Daoy (cell line): ENCODE data around the gene ZBTB1. TPM values are rescaled to one million over a fixed set of nuclear protein-coding genes. Genes with fewer than 3 reads are reported as not detected.
A peak's percentile ranks its signal among the peaks of the same experiment; 100 is the strongest.
"Not testable (repeated sequence)": the region's sequence is repeated elsewhere in the genome, so short reads cannot be mapped to it uniquely, and the experiment has no call there.

Experiments used
- DNase-seq: peaks from one replicate; pipeline ENCODE4 v3.0.0-alpha.2; 2015; ENCODE audit warnings: low read depth
- total RNA-seq: library from RNA; depleted of rRNA; stranded (reverse); fragments of >200 nt; shearing (Covaris generic); gene quantifications from 2 replicates; pipeline ENCODE4 v1.2.3, GENCODE V29; 2014

ZBTB1 gene
- total RNA-seq, 1 experiment from 2014 or later = 47.0 TPM

DNA sequence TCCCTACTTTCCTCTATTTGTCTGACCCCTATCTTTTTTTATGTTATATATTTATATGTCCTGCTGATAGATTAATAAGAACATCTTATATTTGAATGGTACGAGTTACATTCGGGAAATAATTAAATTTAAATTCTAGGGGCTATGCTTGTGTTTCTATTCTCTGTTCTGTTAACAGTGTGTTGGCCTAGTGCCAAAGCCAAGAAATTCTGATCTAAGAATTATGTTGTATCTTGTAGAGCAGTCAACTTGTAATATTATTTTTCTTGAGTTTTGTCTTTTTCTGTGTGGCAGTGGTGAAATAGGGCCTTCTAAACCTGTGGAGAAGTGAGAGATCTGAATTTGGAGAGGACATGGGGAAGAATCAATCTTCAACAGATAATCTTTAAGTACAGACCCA is 27.0 kb downstream of the ZBTB1 start:
- no peak for DNase-seq

DNA sequence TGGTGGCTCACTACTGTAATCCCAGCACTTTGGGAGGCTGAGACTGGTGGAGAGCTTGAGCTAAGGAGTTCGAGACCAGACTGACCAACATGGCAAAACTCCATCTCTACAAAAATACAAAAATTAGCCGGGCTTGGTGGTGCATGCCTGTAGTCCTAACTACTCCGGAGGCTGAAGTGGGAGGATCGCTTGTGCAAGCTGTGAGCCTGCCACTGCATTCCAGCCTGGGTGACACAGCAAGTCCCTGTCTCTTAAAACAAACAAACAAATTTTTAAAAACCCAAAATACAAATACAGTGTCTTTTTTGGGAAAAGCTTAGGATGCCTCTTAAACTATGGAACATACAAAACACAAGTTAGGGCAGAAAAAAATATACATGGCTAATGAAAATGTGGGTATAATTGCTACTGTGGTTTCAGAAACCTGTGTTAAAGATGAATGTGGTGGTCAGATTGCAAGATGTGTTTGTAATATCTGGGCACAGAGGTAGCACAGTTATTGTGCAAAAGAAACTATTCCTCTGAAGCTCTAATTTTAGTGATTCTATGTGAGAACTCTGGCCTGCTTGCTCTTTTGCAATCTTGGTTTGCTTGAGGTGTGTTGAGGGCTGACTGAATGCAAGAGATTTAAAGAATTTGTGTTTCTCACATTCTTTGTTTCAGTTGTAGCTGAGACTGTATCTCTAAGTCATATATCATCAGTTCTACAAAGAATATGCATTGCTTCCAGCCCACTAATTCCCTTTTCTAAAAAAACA is 32.1 kb downstream of the ZBTB1 start:
- no peak for DNase-seq

DNA sequence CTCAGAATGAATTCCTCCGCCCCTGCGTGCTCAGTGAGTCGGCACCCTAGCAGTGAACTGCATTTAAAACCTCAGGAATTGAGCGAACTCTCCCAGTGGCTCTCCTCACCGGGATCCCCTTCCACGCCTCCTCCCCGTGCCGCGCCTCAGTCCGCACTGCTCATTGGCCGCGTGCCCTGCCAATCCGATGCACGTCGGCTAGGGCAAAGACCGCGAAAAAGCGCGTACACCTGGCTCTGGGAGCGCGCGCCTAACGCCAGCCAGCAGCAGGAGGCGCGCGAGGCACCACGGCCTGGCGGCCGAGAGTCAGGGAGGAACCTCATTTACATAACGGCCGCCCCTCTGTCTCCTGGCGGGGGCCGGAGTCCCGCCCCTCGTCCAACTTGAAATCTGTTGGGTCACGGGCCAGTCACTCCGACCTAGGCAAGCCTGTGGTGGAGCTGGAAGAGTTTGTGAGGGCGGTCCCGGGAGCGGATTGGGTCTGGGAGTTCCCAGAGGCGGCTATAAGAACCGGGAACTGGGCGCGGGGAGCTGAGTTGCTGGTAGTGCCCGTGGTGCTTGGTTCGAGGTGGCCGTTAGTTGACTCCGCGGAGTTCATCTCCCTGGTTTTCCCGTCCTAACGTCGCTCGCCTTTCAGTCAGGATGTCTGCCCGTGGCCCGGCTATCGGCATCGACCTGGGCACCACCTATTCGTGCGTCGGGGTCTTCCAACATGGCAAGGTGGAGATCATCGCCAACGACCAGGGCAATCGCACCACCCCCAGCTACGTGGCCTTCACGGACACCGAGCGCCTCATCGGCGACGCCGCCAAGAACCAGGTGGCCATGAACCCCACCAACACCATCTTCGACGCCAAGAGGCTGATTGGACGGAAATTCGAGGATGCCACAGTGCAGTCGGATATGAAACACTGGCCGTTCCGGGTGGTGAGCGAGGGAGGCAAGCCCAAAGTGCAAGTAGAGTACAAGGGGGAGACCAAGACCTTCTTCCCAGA is 35.9 kb downstream of the ZBTB1 start, which contains the start of gene HSPA2:
Gene HSPA2, plus strand, starts transcription at position 534 of the 995 bp plus-strand sequence. Its CDS starts 109 bp downstream, at position 643.
- DNase-seq = peak; percentile 100

DNA sequence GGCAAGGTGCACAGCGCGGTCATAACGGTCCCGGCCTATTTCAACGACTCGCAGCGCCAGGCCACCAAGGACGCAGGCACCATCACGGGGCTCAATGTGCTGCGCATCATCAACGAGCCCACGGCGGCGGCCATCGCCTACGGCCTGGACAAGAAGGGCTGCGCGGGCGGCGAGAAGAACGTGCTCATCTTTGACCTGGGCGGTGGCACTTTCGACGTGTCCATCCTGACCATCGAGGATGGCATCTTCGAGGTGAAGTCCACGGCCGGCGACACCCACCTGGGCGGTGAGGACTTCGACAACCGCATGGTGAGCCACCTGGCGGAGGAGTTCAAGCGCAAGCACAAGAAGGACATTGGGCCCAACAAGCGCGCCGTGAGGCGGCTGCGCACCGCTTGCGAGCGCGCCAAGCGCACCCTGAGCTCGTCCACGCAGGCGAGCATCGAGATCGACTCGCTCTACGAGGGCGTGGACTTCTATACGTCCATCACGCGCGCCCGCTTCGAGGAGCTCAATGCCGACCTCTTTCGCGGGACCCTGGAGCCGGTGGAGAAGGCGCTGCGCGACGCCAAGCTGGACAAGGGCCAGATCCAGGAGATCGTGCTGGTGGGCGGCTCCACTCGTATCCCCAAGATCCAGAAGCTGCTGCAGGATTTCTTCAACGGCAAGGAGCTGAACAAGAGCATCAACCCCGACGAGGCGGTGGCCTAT is 36.8 kb downstream of the ZBTB1 start:
- no peak for DNase-seq

DNA sequence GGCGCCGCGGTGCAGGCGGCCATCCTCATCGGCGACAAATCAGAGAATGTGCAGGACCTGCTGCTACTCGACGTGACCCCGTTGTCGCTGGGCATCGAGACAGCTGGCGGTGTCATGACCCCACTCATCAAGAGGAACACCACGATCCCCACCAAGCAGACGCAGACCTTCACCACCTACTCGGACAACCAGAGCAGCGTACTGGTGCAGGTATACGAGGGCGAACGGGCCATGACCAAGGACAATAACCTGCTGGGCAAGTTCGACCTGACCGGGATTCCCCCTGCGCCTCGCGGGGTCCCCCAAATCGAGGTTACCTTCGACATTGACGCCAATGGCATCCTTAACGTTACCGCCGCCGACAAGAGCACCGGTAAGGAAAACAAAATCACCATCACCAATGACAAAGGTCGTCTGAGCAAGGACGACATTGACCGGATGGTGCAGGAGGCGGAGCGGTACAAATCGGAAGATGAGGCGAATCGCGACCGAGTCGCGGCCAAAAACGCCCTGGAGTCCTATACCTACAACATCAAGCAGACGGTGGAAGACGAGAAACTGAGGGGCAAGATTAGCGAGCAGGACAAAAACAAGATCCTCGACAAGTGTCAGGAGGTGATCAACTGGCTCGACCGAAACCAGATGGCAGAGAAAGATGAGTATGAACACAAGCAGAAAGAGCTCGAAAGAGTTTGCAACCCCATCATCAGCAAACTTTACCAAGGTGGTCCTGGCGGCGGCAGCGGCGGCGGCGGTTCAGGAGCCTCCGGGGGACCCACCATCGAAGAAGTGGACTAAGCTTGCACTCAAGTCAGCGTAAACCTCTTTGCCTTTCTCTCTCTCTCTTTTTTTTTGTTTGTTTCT is 37.6 kb downstream of the ZBTB1 start:
- DNase-seq = no peak

DNA sequence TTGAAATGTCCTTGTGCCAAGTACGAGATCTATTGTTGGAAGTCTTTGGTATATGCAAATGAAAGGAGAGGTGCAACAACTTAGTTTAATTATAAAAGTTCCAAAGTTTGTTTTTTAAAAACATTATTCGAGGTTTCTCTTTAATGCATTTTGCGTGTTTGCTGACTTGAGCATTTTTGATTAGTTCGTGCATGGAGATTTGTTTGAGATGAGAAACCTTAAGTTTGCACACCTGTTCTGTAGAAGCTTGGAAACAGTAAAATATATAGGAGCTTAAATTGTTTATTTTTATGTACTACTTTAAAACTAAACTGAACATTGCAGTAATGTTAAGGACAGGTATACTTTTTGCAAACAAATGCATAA is 38.2 kb downstream of the ZBTB1 start:
- no peak for DNase-seq

DNA sequence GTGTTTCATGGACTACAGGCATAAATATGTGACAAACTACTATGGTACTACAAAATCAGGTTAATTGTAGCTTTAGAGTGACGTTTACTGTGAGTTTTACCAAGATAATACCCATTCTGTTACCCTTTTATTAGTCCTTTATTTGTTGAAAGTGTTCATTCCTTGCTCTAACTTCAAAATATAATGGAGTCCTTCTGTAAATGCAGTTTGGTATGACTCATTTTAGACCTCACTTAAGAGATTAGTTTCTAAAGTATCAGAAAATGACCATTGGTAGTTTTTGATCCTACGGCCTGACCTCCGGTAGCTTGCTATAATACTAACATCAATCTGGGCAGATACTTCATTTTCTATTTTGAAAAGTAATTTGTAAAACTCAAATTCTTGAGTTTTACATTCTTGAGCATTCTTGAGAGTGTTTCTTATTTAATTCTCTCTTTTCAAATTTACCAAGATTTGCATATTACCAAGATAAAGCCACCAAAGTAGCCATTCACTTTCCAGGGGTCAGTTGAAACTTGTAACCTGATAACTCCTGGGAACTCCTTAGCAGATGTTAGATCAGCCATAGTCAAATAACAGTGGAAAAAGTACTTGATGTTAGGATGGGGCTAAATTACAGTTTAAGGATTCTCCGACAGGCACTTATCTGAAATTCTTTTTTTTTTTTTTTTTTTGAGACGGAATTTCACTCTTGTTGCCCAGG is 40.2 kb downstream of the ZBTB1 start:
- DNase-seq = no peak

DNA sequence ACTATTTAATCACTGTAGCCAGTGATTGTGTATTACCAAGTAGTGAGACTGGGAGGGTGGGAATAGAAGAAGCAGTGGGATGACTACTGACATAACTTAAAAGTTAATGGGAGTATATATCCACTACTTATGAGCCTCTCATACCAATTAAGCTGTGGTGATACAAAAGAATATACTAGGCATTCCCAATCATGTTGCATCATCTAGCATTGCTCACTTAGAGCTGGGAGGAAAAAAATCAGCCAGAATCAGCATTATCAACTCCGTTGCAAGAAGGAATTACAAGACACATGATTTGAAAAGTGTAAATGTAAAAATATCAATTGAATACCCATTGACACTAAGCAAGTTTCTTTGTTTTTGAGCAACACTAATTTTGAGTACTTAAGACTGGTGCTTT is 44.4 kb downstream of the ZBTB1 start:
- no peak for DNase-seq

DNA sequence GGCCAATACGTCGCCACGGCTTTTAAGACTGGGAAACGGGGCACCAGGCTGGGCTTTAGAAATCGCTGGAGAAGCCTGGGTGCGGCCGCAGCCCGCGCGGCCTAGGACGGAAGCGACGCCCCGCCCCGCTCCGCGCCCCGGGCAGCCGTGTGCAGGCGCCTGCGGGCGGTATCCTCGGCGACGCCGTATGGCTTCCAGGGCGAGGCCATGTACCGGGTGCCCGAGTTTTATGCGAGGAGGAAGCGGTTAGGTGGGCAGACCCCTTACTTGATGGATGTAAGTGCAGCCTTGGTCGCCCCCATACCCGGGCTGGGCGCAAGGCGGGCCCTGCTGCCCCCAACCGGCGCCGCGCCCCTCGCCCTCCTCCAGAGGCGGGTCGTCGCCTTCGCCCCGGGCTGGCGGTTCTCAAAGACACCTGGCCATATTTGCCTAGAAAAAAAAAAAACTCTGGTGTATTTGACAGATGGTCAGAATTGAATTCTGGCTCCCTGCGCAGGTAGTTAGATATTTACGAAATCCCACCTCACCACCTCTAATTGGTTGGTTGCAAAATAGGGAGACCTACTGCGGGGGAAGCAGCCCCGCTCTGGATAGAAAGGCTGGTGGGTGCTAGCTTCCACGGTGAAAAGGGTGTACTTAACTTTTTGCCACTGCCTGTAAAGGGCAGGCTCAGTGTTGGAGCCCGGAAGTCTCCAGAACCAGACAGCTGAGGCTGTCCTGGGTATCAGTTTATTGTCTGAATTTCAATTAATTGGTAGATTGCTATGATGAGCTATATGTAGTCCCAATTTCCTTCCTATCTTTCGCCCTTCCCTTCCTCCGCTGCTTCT is 45.4 kb downstream of the ZBTB1 start, which contains the start of gene PPP1R36:
Gene PPP1R36, plus strand, starts transcription at position 171 of the 830 bp plus-strand sequence. Its CDS starts 37 bp downstream, at position 208.
- DNase-seq = peak; percentile 52

DNA sequence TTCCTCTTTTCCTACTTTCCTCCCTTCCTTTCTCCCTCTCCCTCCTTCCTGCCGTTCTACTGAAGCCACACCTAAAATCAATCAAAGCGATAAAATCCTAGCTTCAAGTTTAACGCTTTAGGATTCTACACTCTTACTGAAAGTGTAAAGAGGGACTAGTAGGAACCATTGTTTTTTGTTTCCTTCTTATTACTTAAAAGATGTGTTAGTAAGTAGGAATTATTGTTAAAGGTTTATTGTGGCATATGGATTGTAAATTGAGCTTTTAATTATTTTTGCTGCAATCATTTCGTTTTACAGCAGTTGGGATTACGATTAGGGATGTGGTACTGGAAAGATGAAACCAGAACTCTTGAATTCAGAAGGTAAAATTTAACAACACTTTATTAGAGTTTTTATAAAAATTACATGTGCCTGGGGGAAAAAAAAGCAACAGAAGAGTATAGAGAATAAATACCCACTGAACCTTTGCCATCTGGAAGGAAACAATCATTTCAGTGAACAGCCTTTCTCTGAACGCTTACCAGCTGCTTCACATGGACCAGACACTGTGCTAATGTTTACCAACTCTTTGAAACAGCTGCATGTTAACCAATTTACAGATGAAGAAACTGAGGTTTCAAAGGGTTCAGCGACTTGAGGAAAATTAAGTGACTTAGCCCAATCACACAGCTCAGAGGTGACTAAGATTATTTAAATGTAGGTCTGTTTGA is 46.2 kb downstream of the ZBTB1 start:
- no peak for DNase-seq

DNA sequence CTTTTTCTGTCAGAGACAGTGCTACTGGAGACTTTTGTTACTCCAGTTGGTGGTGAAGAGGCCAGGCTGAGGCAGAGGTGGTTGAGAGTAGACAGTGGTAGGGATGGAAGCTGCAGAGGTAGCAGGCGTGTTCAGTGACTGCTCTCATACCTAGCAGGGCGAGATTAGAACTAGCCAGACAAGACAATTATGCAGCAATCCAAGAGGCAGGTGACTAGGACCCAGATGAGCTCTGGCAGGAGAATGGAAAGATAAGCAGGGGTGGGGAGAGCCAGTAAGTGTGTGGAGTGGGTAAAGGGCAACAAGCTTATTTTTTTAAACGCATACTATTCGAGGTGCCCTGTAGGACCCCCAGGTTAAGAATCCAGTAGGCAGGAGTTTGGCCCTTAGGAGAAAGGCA is 50.0 kb downstream of the ZBTB1 start:
- DNase-seq = no peak

DNA sequence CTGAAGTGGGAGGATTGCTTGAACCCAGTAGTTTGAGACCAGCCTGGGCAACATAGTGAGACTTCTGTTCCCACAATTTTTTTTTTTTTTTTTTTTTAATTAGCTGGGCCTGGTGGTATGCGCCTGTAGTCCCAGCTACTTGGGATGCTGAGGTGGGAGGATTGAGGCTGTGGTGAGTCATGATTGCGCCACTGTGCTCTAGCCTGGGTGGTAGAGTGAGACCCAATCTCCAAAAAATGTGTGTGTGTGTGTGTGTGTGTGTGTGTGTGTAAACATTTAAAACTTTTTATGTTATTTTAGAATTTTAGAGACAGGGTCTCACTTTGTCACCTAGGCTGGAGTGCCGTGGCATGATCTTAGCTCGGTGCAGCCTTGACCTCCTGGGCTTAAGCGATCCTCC is 52.0 kb downstream of the ZBTB1 start:
- peak; percentile 54 for DNase-seq

DNA sequence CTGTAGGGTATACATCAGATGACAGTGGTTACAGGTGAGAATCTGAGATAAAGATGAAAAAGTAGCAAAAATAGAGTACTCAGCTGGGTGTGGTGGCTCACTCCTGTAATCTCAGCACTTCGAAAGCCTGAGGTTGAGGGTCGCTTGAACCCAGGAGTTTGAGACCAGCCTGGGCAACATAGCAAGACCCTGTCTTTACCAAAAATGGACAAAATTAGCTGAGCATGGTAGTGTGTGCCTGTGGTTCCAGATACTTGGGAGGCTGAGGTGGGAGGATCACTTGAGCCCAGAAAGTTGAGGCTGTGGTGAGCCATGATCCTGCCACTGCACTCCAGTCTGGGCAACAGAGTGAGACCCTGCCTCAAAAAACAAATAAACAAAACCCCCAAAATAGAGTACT is 53.6 kb downstream of the ZBTB1 start:
- not testable (repeated sequence) for DNase-seq

DNA sequence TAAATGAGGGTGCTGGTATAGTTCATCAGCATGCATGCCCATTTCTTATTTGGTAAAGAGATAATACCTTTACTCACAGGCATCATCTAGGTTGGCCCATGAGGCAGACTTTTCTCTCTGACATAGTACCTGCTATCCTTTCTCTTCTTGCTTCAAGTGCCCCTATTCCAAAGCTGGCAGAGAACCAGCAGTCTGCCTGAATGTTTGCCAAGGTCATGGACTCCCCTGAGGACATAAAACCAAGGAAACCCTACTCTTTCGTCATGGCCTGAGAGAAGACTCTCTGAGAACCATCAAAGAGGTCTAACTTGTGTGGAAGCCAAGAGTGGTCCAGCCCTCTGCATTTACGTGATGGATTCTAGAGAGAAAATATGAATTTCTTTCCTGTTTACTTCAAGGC is 57.1 kb downstream of the ZBTB1 start:
- no peak for DNase-seq

DNA sequence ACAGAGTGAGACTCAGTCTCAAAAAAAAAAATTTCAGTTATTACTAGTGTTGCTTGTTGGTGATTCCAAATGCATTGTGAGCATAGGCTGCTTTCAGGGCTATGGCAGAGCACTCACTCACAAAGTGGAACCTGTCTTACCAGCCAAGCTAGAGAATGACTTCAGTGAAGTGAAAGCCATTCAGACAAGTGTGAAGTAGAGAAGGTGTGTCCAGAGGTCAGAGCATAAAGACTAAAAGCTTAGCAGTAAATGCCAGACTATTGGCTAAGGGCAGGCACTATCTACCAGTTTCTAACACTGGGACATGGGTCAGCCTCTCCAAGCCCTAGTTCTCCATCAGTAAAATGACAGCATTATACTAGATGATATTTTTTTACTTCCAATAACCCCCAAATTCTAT is 57.9 kb downstream of the ZBTB1 start:
- DNase-seq = no peak

DNA sequence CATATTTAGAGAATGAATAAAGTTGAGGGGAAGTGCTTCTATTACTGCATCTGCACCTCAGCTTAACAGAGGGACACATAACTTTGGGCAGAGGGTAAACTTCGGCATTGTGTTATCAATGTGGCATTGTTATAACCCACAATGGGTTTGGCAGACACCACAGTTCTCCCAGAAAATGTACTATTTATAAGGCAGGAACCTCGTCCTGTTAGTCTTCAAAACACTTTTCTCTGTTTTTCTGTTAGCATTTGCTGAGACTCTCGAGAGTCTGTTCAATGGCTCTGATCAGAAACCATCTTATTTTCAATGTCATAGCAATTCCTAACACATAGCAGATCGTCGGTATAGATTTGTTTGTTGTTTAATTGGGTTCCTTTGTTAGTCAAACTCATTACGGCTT is 59.1 kb downstream of the ZBTB1 start:
- DNase-seq = no peak

DNA sequence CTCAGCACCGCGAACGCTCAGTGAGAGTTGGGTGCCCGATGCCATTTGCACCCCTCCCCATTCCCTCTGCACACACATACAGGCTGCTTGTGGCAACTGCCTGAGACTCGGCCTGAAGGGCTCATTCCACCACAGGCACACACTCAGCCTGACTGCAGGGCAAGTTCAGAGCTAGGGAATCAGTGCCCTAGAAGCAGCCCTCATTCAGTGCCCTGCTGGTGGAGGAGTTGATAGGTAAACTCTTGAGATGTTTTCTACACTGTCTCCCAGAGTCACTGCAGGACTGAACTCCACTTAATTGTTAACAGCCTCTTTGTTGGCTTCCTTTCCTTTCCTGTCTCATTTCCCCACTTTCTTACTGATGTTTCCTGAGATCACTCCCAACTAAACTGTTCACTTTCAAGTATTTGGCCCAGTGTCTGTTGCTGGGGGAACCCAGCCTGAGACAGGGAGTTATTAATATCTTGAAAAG is 62.1 kb downstream of the ZBTB1 start:
- DNase-seq = no peak

DNA sequence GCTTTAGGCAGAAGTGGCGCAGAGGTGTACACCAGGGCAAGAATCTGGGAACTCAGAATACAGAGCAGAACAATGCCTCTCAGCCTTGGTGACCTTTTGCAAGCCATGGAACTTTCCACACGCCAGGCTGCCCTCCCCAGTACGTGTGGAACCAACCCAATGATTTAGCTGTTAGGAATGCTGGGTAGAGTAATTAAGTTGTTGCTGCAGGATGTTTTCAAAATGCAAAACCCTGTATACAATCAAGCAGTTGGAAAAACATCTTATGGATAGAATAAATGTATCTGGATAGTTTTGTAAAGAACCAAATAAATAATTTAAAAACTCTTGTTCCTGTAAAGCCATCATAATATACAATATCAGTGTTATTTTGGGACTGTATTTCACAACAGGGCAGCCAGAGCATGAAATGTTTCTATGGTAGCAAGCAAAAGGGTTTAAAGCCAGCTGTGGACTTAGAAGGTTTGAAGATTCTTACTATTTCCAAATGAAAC is 64.6 kb downstream of the ZBTB1 start:
- peak; percentile 53 for DNase-seq
